Activated CD8-positive, alpha-beta memory T cell treated with anti-CD3 and anti-CD28 coated beads, Interleukin-2, amount 10 ng/mL, durations not matched to agents 7 days and 5 days (primary cell): ENCODE data around the gene PRKCB. TPM values are rescaled to one million over a fixed set of nuclear protein-coding genes. Genes with fewer than 3 reads are reported as not detected.

Experiments used
- ATAC-seq: fragments of 150-1000 bp; cut with Tn5 transposase; one replicate; pipeline ENCODE4 v1.10.0; 2021; ENCODE audit warnings: moderate library complexity
- CTCF ChIA-PET: fragments of 350-600 bp; sonication (Branson Sonifier 250); formaldehyde crosslinking; loops from one replicate; lab custom pipeline; 2021; ENCODE audit warnings: antibody characterized with exemption; lab: Charles Lee
- DNase-seq: peaks from one replicate; pipeline ENCODE4 v3.0.0-alpha.2; 2020
- H3K27ac Mint-ChIP-seq: one replicate; pipeline ENCODE4 v1.8.0; 2021; ENCODE audit warnings: mild to moderate bottlenecking, mixed read lengths
- H3K27me3 Mint-ChIP-seq: one replicate; pipeline ENCODE4 v1.8.0; 2021; ENCODE audit warnings: mixed read lengths
- H3K36me3 Mint-ChIP-seq: one replicate; pipeline ENCODE4 v1.8.0; 2021; ENCODE audit warnings: mild to moderate bottlenecking, mixed read lengths
- H3K4me1 Mint-ChIP-seq: one replicate; pipeline ENCODE4 v1.8.0; 2021; ENCODE audit warnings: mixed read lengths
- H3K4me3 Mint-ChIP-seq: one replicate; pipeline ENCODE4 v1.8.0; 2021; ENCODE audit warnings: mild to moderate bottlenecking, moderate library complexity, mixed read lengths
- H3K9me3 Mint-ChIP-seq: one replicate; pipeline ENCODE4 v1.8.0; 2022; ENCODE audit warnings: low read depth, mixed read lengths
- total RNA-seq, 2 experiments: library from RNA; stranded (reverse); gene quantifications; one replicate each; pipeline ENCODE4 v1.2.3, GENCODE V29; 2021

Gene PRKCB
- total RNA-seq, 2 experiments from 2014 or later: 98.5 to 125 TPM

DNA sequence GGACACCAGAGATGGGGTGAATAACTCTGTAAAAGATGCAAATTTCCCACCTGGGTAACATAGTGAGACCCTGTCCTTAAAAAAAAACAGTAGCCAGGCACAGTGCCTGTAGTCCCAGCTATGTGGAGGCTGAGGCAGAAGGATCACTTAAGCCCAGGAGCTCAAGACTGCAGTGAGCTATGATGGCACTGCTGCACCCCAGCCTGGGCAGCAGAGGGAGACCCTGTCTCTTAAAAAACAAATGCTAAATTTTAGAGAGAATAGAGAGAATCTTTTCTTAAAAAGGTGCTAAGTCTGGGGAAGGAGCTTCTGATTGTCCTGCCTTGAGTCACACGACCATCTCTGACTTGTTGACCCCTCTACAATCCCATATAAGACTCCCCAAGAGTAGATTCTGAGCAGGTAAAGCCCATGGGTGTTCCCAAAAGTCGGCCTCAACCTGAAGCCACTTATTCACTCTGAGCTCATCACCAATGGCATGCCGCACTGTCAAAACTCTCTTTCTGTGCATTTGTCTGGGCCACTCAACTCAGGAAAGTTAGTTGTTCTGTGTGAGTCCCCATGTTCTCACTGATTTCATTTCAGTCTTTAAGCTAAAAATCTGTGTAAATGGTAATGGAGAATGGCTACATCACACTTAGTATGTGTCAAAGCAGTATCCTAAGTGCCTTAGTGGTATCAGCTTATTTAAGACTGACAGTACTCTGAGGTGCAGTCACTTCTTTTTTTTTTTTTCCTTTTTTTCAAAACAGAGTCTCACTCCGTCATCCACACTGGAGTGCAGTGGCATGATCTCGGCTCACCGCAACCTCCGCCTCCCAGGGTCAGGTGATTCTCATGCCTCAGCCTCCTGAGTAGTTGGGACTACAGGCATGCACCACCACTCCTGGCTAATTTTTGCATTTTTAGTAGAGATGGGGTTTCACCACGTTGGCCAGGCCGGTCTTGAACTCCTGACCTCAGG is 41.6 kb downstream of the PRKCB start:
- Mint-ChIP-seq H3K4me1 (peaks cover 80% of the 10 kb centered on the region), H3K27me3 (no peaks in the 10 kb centered on the region), H3K36me3 (peaks cover 15% of the 10 kb centered on the region), H3K4me3 (no peak overlapping the region), H3K9me3 (no peaks in the 10 kb centered on the region), H3K27ac (peak overlapping the region; percentile 54)
- CTCF ChIA-PET: interaction anchor here (0.6 to 3.7 kb wide), 16 partner anchors 9 to 862 kb away, joined by 3 to 34 read pairs (median 4); no protein-coding TSS in a partner anchor
- ATAC-seq: no peak
- no peak for DNase-seq

DNA sequence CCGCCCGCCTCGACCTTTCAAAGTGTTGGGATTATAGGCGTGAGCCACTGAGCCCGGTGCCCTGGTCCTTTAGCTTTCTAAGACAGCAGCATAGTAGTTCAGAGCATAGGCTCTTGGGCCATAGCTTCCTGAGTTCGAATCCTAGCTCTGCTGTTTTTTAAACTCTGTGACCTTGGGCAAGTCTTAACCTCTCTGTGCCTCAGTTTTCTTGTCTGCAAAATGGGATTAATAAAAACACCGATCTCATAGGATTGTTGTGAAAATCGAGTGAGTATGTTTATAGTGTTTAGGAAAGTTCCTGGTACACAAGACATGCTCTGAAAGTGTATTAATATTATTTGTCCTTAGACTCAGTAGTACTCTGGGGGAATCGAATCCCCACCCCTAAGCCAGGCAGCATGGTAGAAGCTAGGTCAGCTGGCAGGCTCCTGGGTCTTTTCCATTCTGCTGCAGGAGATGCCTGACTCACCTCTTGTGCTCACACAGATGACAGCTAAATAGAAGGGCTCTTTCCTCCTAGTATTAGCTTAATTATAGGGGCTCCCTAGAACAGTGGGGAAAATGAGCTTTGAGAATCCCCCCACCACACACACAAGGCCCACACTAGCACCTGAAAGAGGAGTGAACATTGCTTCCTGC is 44.1 kb downstream of the PRKCB start:
- Mint-ChIP-seq H3K9me3 (no peaks in the 10 kb centered on the region), H3K27me3 (no peaks in the 10 kb centered on the region), H3K4me3 (no peak overlapping the region), H3K4me1 (peaks cover 83% of the 10 kb centered on the region), H3K36me3 (peaks cover 26% of the 10 kb centered on the region), H3K27ac (peak overlapping the region; percentile 74)
- CTCF ChIA-PET: interaction anchor here (0.9 to 3.7 kb wide), 8 partner anchors 11 to 130 kb away, joined by 3 to 34 read pairs (median 3); no protein-coding TSS in a partner anchor
- ATAC-seq (no peak), DNase-seq (no peak)

DNA sequence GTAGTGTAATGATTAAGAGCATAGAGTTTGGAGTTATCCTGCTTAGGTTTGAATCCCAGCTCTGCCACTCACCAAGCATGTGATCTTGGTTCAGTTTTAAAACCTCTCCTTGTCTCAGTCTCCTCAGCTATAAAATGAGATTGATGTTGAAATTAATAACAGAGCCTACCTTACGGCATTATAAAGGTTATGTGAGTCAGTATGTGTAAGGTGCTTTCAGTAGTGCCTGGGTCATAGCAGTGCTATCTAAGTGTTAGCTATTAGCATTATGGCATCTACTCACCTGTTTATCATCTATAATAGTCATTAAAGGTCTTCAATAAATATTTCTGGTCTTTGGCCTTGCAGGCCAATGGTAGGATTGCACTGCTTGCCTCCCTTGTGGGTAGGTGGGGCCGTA is 53.4 kb downstream of the PRKCB start:
- Mint-ChIP-seq H3K9me3 (no peaks in the 10 kb centered on the region), H3K27ac (no peak overlapping the region), H3K4me3 (no peak overlapping the region), H3K36me3 (peaks cover 35% of the 10 kb centered on the region), H3K27me3 (no peaks in the 10 kb centered on the region), H3K4me1 (peaks cover 10% of the 10 kb centered on the region)
- ATAC-seq: no peak
- CTCF ChIA-PET: interaction anchor here (1.2 to 1.6 kb wide), 2 partner anchors 8 to 121 kb away, joined by 3 to 4 read pairs; no protein-coding TSS in a partner anchor
- no peak for DNase-seq

DNA sequence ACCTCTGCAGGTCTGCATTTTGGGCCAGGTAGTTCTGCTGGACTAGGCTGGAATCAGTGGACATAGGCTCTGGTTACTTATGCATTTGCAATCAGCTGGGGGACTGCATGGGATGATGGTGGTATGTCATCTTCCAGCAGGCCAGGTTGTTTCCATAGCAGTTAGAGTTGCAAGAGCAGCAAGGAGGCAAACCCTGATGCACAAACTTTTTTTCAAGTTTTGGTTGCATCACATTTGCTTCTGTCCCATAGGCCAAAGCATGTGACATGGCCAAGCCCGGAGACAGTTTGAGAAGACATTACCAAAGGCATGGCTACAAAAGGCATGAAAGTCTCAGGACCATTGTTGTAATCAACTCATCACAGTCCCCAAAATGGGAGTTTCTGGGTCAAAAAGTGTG is 58.2 kb downstream of the PRKCB start:
- Mint-ChIP-seq H3K27ac (no peak overlapping the region), H3K27me3 (no peaks in the 10 kb centered on the region), H3K4me3 (no peak overlapping the region), H3K9me3 (no peaks in the 10 kb centered on the region), H3K4me1 (peaks cover 24% of the 10 kb centered on the region), H3K36me3 (peaks cover 41% of the 10 kb centered on the region)
- ATAC-seq (no peak), DNase-seq (no peak)
- CTCF ChIA-PET: no interaction called here

DNA sequence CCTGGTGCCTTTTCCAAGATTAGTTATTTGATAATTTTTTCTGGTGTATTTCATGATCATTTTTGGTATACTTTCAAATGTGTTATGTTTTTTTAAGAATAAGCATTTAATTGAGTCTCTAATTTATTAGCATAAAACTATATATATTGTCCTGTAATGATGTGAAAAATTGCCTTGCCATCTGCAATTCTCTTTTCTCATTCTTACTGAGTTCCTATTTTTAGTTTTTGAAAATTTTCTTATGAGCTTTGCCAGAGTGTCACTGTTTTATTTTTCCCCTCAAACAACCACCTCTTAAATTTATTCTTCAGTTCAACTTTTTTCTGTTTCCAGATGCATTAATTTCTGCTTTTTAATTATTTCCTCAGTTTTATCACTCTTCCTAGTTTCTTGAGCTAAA is 59.3 kb downstream of the PRKCB start:
- Mint-ChIP-seq H3K4me1 (peaks cover 25% of the 10 kb centered on the region), H3K36me3 (peaks cover 41% of the 10 kb centered on the region), H3K9me3 (no peaks in the 10 kb centered on the region), H3K4me3 (no peak overlapping the region), H3K27ac (no peak overlapping the region), H3K27me3 (no peaks in the 10 kb centered on the region)
- no peak for ATAC-seq
- DNase-seq: no peak
- CTCF ChIA-PET: no interaction called here

DNA sequence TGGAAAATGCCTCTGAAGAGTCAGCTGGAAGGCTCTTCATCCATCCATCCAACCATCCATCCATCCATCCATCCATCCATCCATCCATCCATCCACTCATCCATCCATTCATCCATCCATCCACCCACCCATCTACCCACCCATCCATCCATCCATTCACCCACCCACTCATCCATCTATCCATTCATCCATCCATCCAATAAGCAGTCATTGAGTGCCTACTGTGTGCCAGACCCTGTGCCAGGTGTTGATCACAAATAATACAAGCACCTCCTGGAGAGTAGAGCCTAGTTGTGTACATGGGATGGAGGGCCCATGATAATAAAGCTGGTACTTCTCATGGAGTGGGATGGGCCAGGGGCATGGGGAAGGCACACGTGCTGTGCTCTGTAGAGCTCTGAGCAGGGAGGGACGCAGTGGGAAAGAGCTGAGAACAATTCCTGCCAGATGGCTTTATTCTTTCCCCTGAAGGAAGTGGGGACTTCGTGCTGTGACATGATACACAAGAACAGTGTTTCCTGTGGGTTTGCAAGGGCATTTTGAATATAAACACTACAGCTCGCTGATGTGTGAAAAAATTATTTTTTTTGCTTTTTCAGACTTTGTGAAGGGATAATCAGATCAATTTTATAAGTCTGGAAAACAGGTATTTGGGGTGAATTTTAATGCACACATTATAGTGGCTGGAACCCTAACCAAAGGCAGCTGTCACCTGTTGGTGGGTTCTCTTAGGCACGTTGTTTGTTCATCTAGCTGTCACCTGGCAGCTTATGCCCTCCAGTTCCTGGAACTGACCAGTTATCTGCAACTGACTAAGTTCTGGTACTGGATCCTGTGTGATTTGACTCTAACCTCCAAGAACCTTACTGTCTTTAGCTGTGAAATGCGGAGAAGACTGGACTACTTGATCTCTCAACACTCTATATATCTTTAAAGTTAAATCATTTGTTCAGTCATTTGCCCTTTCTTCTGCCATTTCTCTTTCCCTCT is 61.3 kb downstream of the PRKCB start:
- Mint-ChIP-seq H3K4me3 (peak overlapping the region; percentile 9), H3K36me3 (peaks cover 46% of the 10 kb centered on the region), H3K4me1 (peaks cover 36% of the 10 kb centered on the region), H3K27me3 (no peaks in the 10 kb centered on the region), H3K9me3 (no peaks in the 10 kb centered on the region), H3K27ac (peak overlapping the region; percentile 67)
- DNase-seq (no peak), ATAC-seq (peak; percentile 42)
- CTCF ChIA-PET: interaction anchor here (0.7 to 1.9 kb wide), 7 partner anchors 8 to 139 kb away, joined by 3 to 6 read pairs (median 3); no protein-coding TSS in a partner anchor

DNA sequence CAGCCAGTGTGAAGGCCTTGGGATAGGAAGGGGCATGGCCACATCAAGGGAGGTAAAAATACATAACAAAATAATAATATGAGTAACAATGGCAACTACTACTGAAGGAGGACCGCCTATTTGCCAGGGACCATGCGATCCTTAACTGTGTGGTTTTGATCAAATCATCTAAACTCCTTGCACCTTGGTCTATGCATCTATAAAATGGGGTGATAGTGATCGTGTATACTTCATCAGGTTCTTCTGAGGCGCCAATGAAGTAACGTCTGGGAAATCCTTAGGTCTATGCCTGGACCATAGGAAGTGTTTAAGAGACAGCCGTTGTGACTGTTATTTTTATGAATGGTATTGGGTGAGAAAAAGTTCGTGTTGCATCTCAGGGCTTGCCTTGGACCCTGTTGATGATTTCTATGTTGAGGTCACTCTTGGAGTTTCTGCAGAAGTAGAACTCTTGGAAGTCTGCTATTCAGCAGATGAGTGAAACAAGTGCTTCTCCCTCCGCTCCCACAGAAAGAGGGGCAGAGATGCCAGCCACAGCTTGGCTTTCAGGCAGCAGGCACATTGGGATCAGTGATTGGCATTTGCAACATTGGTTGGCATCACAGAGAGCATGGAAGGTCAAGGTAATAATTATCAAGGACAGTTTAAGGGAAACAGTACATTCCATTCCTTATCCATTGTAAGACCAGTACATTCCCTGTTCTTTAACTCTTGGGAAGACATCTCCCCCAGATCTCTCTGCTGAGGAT is 63.1 kb downstream of the PRKCB start:
- H3K4me1 Mint-ChIP-seq: peaks cover 47% of the 10 kb centered on the region
- no peak overlapping the region for H3K4me3 Mint-ChIP-seq
- H3K27ac Mint-ChIP-seq: no peak overlapping the region
- no peak for ATAC-seq
- peaks cover 33% of the 10 kb centered on the region for H3K36me3 Mint-ChIP-seq
- H3K9me3 Mint-ChIP-seq: no peaks in the 10 kb centered on the region
- no peak for DNase-seq
- no peaks in the 10 kb centered on the region for H3K27me3 Mint-ChIP-seq
- CTCF ChIA-PET: no interaction called here

DNA sequence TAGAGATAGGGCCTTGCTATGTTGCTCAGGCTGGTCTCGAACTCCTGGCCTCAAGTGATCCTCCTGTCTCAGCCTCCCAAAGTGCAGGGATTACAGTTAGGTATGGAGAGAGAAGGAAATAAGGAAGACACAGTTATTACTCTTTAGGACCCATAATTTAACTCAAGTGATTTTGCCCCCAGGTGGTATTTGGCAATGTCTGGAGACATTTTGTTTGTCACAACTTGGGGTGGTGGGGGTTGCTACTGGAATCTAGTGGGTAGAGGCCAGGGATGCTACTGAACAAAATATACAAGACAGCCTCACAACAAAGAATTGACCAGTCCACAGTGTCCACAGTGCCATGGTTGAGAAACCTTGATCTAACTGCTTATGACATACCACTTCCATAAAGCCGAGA is 64.1 kb downstream of the PRKCB start:
- CTCF ChIA-PET: no interaction called here
- ATAC-seq (no peak), DNase-seq (no peak)
- Mint-ChIP-seq H3K4me3 (no peak overlapping the region), H3K9me3 (no peaks in the 10 kb centered on the region), H3K27me3 (no peaks in the 10 kb centered on the region), H3K4me1 (peaks cover 47% of the 10 kb centered on the region), H3K36me3 (peaks cover 26% of the 10 kb centered on the region), H3K27ac (no peak overlapping the region)

DNA sequence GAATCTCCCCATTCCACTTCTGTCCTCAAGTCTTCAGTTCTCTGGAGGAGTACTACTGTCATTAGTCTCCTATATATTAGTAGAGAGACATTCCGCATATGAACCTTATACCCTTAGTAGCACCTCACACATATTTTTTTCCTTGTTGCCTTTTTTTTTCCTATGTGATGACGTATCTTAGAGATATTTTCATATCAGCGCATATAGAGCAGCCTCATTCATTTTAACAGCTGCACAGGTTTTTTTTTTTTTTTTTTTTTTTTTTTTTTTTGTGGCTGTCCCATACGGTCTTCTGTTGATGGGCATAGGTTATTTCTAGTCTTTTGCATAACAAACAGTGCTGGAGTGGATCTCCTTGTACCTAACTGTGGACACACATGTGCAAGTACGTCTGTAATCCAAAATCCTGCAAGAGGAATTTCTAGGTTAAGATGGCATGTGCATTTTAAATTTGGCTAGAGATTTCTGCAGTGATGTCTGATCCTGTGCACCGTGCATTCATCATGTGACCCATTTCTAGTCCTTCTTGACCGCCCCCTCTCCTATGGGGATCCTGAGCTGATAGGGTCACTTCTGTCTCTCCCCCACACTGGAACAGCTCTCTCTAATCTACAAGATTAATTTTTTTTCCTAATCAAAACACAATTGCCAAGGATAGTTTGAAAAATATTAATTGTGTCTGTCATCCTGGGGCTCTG is 64.8 kb downstream of the PRKCB start:
- Mint-ChIP-seq H3K36me3 (peaks cover 21% of the 10 kb centered on the region), H3K9me3 (no peaks in the 10 kb centered on the region), H3K27ac (no peak overlapping the region), H3K27me3 (no peaks in the 10 kb centered on the region), H3K4me3 (no peak overlapping the region), H3K4me1 (peaks cover 47% of the 10 kb centered on the region)
- DNase-seq (no peak), ATAC-seq (no peak)
- CTCF ChIA-PET: no interaction called here

DNA sequence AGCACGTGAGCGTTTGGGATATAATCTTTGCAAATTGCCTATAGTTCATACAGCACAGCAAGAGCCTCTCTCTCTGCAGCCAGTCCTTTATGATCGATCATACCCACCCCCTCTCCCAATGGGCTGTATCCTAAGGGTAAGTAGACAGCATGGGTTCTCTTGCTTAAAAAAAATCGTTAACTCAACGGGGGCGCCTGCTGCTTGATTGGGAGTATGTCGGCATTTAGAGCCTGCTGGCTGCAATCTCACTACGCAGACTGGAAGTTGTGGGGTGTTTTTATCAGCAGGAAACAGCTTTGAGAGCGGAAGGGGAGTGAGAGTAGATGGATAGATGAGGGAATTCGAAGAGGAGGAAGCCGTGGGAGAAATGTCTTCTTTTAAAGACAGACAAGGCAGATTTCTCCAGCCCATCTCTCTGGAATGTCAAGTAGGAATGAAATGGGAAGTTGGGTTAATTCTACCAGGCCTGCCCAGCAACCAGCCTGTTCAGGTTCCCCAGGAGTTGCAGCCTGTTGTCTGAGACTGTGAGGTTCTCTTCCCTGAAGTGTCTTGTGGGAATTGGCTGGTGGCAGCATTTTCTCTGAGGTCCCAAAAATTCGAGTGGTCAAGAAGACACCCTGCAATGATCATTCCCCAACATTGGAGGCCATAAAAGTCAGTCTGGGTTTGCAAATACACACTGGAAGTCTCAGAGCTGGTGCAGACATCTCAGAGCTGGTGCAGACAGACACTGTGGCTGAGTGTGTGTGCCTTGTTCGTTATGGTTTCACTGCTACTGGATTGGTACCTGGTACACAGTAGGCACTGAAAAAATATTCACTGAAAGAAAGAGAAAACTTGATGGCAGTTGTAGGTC is 65.6 kb downstream of the PRKCB start:
- H3K9me3 Mint-ChIP-seq: no peaks in the 10 kb centered on the region
- H3K4me3 Mint-ChIP-seq: no peak overlapping the region
- peak overlapping the region; percentile 15 for H3K27ac Mint-ChIP-seq
- H3K4me1 Mint-ChIP-seq: peaks cover 47% of the 10 kb centered on the region
- H3K36me3 Mint-ChIP-seq: peaks cover 18% of the 10 kb centered on the region
- DNase-seq: no peak
- CTCF ChIA-PET: interaction anchor here (0.5 to 1.4 kb wide), 2 partner anchors 101 to 108 kb away, joined by 3 to 7 read pairs; no protein-coding TSS in a partner anchor
- ATAC-seq: no peak
- H3K27me3 Mint-ChIP-seq: no peaks in the 10 kb centered on the region
